ENCODE results near the gene SLC35E1.

SLC35E1 gene

DNA sequence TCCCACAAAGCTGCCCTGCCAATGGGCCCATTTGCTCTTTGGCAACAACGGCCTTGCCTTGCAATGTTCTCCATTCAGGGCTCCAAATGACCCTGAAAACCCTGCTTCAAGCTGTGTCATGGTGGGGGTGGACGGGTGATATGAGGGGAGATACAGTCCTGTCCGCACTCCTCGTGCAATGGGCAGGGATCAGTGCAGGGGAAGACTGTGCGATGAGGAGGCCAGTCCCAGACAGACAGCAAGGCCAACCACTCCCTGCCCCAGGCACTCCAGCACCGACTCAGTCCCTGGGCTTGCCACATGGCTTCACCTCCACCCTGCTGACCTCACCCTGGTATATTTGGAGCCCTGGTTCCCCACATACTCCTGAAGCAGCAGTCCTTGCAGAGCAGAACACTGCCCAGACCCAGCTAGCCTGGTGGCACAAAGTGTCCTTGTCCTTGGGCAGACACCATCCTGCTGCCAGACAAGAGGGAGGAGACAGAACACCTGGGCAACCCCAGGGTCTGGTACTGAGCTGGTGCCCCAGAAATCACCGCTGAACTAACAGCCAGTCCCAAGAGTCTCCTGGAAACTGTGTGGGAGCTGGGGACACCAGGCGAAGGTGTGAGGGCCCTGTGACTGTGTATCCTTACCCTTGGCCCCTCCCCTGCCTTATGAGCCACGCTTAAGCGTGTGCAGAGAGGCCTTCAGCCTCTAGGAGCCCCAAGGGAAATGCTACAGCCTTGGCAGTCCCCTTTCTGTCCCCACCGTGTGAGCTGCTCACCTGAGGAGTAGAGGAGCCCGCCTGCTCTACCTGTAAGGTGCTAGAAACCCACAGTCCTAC lies 9.1 kb upstream of the SLC35E1 start:
- H3K79me2 ChIP-seq (ENCODE audit: insufficient read depth, low read depth): peaks cover 95% of the 10 kb centered on the region
- no peaks in the 10 kb centered on the region; the same call in 1 of the 2 replicates for H3K36me3 ChIP-seq (ENCODE audit: insufficient read depth)
- H4K20me1 ChIP-seq (ENCODE audit: insufficient read depth): 0 out of 2 replicates have a peak, but pooled peaks cover 4% of the 10 kb centered on the region
- no peak overlapping the region for H2AFZ ChIP-seq (ENCODE audit: low read depth)
- H3K27me3 ChIP-seq (ENCODE audit: insufficient read depth, low read depth): no peaks in the 10 kb centered on the region
- no peak overlapping the region for H3K27ac ChIP-seq
- H3K4me3 ChIP-seq (IDR thresholded peaks at IDR 0.05; ENCODE audit: insufficient read depth, low read depth, low read length): no peak overlapping the region
- TF ChIP-seq, protein P1, sequence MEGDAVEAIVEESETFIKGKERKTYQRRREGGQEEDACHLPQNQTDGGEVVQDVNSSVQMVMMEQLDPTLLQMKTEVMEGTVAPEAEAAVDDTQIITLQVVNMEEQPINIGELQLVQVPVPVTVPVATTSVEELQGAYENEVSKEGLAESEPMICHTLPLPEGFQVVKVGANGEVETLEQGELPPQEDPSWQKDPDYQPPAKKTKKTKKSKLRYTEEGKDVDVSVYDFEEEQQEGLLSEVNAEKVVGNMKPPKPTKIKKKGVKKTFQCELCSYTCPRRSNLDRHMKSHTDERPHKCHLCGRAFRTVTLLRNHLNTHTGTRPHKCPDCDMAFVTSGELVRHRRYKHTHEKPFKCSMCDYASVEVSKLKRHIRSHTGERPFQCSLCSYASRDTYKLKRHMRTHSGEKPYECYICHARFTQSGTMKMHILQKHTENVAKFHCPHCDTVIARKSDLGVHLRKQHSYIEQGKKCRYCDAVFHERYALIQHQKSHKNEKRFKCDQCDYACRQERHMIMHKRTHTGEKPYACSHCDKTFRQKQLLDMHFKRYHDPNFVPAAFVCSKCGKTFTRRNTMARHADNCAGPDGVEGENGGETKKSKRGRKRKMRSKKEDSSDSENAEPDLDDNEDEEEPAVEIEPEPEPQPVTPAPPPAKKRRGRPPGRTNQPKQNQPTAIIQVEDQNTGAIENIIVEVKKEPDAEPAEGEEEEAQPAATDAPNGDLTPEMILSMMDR (conservative IDR thresholded peaks at IDR 0.05; ENCODE audit: low read depth, low read length): no peak
- H3K9ac ChIP-seq: no peak overlapping the region
- no peak overlapping the region for H3K4me2 ChIP-seq
- peaks cover 19% of the 10 kb centered on the region for H3K4me1 ChIP-seq (ENCODE audit: low read depth, poor library complexity, severe bottlenecking)

DNA sequence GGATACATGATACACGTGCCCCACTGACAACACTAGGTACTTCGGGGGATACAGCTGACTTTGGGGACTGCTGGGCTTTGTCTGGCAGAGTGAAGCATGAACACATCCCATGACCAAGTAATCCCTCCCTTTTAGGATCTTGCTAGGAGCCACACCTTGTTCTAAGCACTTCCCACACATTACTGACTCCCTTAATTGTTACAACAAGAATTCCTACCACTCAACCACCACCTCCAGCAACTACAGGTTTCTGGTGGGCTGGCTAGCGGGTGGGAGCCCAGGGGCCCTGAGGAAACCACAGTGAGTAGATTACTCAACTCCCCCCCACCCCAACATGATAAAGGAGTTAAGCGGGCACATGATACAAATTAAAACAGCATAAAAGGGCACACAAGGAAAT lies 7.2 kb upstream of the SLC35E1 start:
- Histone ChIP-seq H3K4me1 (ENCODE audit: low read depth, poor library complexity, severe bottlenecking) (peaks cover 23% of the 10 kb centered on the region), H3K9ac (no peak overlapping the region), H3K36me3 (ENCODE audit: insufficient read depth) (no peaks in the 10 kb centered on the region; the same call in 1 of the 2 replicates), H2AFZ (ENCODE audit: low read depth) (no peak overlapping the region), H3K4me3 (IDR thresholded peaks at IDR 0.05; ENCODE audit: insufficient read depth, low read depth, low read length) (no peak overlapping the region), H3K27me3 (ENCODE audit: insufficient read depth, low read depth) (no peaks in the 10 kb centered on the region), H3K4me2 (no peak overlapping the region), H4K20me1 (ENCODE audit: insufficient read depth) (0 out of 2 replicates have a peak, but pooled peaks cover 4% of the 10 kb centered on the region), H3K27ac (no peak overlapping the region), H3K79me2 (ENCODE audit: insufficient read depth, low read depth) (peaks cover 87% of the 10 kb centered on the region)
- TF ChIP-seq, protein P1 (conservative IDR thresholded peaks at IDR 0.05; ENCODE audit: low read depth, low read length): no peak

DNA sequence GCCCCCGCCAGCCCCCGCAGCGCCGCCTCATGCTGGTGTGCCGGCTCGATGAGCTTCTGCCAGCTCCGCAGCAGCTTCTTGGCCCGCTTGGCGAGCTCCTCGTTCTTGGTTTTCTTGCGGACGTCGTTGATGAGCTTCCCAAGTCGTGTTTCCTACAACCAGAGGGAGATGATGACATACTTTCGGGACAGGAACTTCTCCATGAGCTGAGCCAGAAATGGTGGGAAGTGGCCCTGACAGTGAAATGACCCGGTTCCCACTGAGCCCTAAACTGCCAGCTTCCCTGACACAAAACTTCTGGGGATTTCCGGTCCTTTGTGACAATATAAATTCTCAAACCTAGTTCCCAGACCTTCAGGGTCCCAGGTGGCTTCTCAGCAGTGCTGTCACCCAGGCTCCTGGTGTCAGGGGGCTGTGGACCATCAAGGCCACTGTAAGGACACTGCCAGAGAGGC lies 5.3 kb upstream of the SLC35E1 start:
- no peaks in the 10 kb centered on the region for H3K27me3 ChIP-seq (ENCODE audit: insufficient read depth, low read depth)
- H2AFZ ChIP-seq (ENCODE audit: low read depth): no peak overlapping the region
- no peaks in the 10 kb centered on the region; the same call in 1 of the 2 replicates for H3K36me3 ChIP-seq (ENCODE audit: insufficient read depth)
- TF ChIP-seq, protein P1 (conservative IDR thresholded peaks at IDR 0.05; ENCODE audit: low read depth, low read length): no peak
- no peak overlapping the region for H3K9ac ChIP-seq
- 0 out of 2 replicates have a peak, but pooled peaks cover 4% of the 10 kb centered on the region for H4K20me1 ChIP-seq (ENCODE audit: insufficient read depth)
- peaks cover 18% of the 10 kb centered on the region for H3K4me1 ChIP-seq (ENCODE audit: low read depth, poor library complexity, severe bottlenecking)
- peaks cover 87% of the 10 kb centered on the region for H3K79me2 ChIP-seq (ENCODE audit: insufficient read depth, low read depth)
- no peak overlapping the region for H3K4me3 ChIP-seq (IDR thresholded peaks at IDR 0.05; ENCODE audit: insufficient read depth, low read depth, low read length)
- H3K4me2 ChIP-seq: no peak overlapping the region
- no peak overlapping the region for H3K27ac ChIP-seq

DNA sequence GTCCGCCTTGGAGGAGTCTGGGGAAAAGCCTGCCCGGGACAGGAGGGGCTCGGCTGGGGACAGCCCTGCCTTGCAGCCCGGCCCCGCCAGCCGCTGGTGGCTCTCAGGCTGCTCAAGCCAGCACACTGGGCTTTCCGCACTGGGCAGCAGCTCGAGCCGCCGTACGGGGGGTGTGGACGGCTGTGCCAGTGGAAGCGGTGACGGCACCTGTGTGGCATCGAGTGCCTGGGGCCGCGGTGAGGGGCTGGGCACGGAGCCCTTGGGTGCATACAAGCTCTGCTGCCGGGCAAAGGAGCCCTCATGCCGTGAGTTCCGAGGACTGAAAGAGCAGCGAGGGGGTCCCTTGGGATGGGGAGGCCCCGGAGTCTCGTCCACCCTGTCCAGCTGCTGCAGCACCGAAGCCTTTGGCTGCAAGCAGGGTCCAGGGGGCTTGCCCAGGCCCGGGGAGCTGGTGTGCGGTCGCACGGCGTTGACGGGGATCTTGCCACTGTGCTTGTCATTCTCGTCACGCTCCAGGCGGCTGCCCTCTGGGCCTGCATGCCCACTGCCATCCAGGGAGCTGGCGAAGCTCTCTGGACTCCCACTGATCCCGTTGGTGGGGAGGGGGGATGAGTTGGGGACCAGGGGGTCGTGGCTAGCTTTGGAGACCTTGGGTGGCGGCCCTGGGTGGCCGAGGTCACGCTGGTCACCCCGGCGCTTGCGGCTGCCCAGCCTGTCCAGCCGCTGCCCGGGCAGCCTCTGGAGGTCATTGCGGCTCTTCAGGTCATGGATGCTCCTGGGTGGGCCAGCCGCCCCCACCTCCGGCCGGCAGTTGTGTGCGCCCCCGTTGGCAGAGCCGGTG lies 4.7 kb upstream of the SLC35E1 start:
- Histone ChIP-seq H3K36me3 (ENCODE audit: insufficient read depth) (no peaks in the 10 kb centered on the region; the same call in 1 of the 2 replicates), H3K4me3 (IDR thresholded peaks at IDR 0.05; ENCODE audit: insufficient read depth, low read depth, low read length) (no peak overlapping the region), H3K9ac (no peak overlapping the region), H3K4me2 (no peak overlapping the region), H4K20me1 (ENCODE audit: insufficient read depth) (0 out of 2 replicates have a peak, but pooled peaks cover 4% of the 10 kb centered on the region), H3K79me2 (ENCODE audit: insufficient read depth, low read depth) (peaks cover 81% of the 10 kb centered on the region), H3K27ac (no peak overlapping the region), H2AFZ (ENCODE audit: low read depth) (no peak overlapping the region), H3K27me3 (ENCODE audit: insufficient read depth, low read depth) (no peaks in the 10 kb centered on the region), H3K4me1 (ENCODE audit: low read depth, poor library complexity, severe bottlenecking) (peaks cover 15% of the 10 kb centered on the region)
- TF ChIP-seq, protein P1 (conservative IDR thresholded peaks at IDR 0.05; ENCODE audit: low read depth, low read length): no peak
